GM19099 (cell line): ENCODE measurements around the gene GOLT1A.

Source experiments
- POLR2A ChIP-seq: IDR thresholded peaks from 3 replicates; pipeline ENCODE4 v1.6.1; 2011; ENCODE audit warnings: low read depth; ENCODE audit not compliant: insufficient read length; ENCODE audit errors: extremely low read depth

The GOLT1A gene

GRCh38 chr1:204254031-204254661, 40.4 kb upstream of the GOLT1A start:
- no peak for TF ChIP-seq POLR2A

- TF ChIP-seq POLR2A, result no peak
These were observed 38.3 kb upstream of the GOLT1A start for GRCh38 chr1:204251926-204252689.

GRCh38 chr1:204251286-204251685, 37.5 kb upstream of the GOLT1A start:
- TF ChIP-seq POLR2A, result no peak

DNA sequence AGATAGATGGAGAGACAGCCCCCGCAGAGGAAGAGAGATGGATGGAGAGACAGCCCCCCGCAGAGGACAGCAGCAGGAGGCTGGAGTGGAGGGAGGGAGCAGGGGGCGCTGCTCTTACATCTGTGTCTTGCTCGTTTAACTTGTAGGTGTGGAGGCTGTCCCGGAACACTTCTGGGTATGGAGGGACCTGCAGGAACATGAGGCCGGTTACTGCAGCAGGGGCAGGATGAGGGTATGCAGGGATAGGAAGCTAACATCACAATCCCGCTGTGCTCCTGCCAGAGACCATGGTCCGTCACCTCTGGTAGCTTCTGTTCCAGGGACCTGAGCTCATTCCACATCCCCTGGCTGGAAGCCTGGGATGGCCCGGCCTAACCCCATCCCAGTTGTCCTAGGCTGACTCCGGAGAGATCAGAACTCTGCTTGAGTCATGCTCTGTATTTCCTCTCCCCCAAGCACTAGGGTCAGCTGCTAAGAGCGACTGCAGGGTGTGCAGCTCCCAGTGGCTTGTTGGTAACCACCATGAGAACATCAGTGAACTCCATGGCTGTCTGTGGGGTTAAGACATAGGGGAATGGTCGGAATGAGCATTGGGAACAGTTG, 36.7 kb upstream of the GOLT1A start:
- TF ChIP-seq POLR2A, result no peak

DNA sequence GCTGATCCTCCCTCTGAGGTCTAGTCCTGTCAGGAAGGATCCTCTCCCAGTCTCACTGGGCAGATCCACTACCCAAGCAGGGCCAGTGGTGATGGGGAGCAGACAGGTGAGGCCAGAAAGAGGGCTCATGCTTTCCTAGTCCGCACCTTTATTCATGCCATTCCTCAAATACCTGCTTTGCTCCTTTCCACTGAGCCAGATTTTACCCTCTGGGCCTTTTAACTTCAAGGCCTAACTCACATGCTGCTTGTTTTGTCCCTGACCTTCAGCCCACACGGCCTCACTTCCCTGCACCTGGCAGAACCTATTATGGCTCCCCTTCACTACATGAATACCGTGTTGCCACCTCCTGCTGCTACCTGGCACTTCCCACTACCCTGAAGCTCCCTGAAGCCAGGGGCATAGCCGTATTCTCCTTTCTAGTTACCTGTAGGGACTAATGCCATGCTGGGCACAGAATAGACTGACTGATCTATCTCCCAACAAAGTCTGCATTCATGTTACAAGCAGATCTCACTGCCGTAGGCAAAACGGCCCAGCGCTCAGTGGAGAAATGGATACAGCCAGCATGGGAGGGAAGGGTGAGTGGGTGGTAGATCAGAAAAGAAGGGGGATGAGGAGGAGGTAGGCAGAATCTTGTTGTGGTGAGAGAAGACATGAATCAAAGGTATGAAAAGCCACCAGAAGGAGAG, 36.1 kb upstream of the GOLT1A start:
- no peak for TF ChIP-seq POLR2A

DNA sequence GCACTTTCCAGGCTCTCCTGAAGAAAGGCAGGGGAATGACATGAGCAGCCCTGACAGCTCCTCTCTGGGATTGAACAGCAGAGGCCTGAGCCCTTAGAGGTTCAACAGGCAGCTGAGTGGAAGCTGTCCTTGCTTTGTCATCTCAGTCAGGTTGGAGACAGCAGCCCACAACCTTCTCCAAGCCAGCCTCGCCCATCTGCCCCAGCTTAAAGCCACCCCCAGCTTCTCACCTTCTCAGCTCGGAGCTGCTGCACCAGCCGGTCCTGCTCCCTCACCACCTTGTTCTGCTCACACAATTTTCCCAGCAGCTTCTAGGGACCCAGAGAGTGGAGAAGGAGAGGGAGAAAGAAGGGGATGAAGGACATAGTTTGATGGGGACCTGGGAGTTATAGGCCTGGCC, 35.2 kb upstream of the GOLT1A start:
- TF ChIP-seq POLR2A, result no peak

GRCh38 chr1:204246876-204247275, 33.1 kb upstream of the GOLT1A start:
- no peak for TF ChIP-seq POLR2A

GRCh38 chr1:204242920-204243319, 29.1 kb upstream of the GOLT1A start:
- TF ChIP-seq POLR2A, result no peak

DNA sequence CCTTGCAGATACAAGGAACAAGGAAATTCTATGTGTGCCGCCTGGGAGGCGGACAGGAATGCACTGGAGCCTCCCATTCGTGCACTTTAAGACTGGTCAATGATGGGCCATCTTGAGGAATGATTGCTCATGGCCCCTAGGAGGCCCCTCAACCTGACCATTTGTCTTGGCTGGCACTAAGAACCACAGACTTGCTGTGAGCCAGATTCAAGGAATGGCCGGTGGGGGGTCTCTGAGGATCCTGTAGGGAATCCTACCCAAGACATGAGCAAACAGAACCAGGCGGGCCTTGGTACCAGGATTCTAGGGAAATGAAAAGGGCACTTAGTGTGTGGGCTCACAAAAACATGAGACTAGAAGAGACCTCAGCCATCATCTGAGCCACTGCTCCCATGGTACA, 28.1 kb upstream of the GOLT1A start:
- TF ChIP-seq POLR2A, result no peak

DNA sequence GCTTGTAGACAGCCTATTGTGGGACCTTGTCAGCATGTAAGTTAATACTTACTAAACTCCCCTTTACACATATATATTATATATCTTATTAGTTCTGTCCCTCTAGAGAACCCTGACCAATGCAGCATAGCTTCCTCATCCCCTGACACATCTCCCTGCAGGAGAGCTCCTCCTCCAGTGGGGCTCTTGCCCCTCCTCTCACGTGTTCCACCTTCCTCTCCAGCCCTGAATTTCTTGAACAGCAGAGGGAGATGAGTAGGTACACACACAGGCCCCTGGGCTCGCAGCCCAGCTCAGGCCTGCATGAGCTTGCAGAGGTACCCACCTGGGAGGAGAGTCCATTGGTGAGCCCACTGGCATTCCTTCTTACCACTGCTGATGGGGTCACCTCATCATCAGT, 27.3 kb upstream of the GOLT1A start:
- TF ChIP-seq POLR2A, result no peak

DNA sequence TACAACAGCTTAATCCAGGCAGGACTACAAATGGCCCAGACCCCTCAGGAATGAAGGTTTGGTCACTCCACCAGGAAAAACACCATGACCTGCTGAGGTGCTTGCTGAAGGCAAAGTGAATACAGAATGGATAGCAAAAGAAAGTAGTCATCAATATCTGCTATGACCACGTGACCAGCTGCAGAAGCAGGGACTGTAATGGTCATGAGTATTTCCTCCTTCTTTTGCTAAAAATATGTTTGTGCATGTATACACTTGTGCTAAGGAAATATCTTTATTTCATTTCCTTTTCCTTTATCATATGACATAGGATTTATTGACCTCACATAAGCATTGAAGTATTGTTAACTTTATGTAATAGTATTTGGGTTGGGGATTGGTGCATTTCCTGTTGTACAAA, 26.4 kb upstream of the GOLT1A start:
- no peak for TF ChIP-seq POLR2A

GRCh38 chr1:204232526-204232925, 18.7 kb upstream of the GOLT1A start:
- TF ChIP-seq POLR2A, result no peak

- TF ChIP-seq POLR2A, result no peak
These were observed 16.4 kb upstream of the GOLT1A start for GRCh38 chr1:204230211-204230610.

GRCh38 chr1:204228896-204229295, 15.1 kb upstream of the GOLT1A start:
- TF ChIP-seq POLR2A, result no peak

DNA sequence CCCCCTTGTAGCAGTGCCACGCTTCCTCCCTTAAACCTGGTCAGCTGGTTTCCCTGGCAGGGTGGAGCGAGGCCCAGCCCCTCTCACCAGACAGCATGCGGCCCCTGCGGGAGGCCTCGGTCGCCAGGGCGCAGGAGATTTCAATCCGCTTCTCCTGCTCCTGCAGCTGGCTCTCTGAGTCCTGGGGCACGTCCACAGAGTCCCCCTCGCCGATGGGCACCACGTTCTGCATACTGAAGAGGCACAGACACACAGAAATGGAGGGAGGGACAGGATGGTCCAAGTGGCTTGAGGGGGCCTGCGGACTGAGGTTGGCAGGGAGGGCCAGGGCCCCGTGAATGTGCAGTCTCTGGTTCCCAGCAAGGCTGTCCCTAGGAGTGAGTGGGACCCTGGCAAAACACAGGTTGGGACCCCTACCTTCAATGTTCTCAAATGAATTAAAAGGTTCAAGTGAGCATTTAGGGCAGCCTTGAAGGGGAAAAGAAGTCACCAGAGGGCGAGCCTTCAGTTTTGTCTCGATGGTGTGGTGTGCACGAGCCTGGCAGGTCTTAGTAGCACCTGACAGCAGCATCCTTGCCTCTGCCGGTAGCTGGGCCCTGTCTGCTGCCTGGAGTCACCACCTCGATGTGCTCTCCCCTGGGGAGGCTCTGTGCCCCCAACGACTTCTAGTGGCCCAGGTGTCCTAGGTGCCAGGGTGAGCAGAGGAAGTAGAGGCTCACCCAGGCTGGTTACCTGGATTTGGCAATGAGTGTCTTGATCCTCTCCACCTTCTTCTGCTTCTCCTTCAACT, 14.4 kb upstream of the GOLT1A start:
- no peak for TF ChIP-seq POLR2A
